Left lung (tissue), 10 donors: Measurements from ENCODE around the gene MAGEB17. TPM values are rescaled to one million over a fixed set of nuclear protein-coding genes. Genes with fewer than 3 reads are reported as not detected.
A peak's percentile ranks its signal among the peaks of the same experiment; 100 is the strongest.

Experiments
- ATAC-seq: fragments of 200-7000 bp; cut with Tn5 transposase; one replicate; pipeline ENCODE4 v1.9.1; 2020; ENCODE audit warnings: moderate library complexity
- DNase-seq, 4 donors: peaks; one replicate each; pipeline ENCODE4 v3.0.0-alpha.2; 2013 to 2020
- H3K27ac ChIP-seq, 2 donors: fragments of 200-600 bp; sonication (generic) in 1 of 2; one replicate each; pipeline versions ENCODE4 v1.5.0 to v1.8.0; 2020 to 2021
- H3K27me3 ChIP-seq, 2 donors: fragments of 200-600 bp; sonication (generic) in 1 of 2; one replicate each; pipeline versions ENCODE4 v1.5.0 to v1.8.0; 2020 to 2021
- H3K36me3 ChIP-seq, 2 donors: fragments of 200-600 bp; sonication (generic) in 1 of 2; one replicate each; pipeline versions ENCODE4 v1.5.0 to v1.8.0; 2020 to 2021
- H3K4me1 ChIP-seq, 2 donors: fragments of 200-600 bp; one replicate each; pipeline ENCODE4 v1.8.0; 2021
- H3K4me3 ChIP-seq, 2 donors: fragments of 200-600 bp; sonication (generic) in 1 of 2; one replicate each; pipeline versions ENCODE4 v1.5.0 to v1.8.0; 2020 to 2021; ENCODE audit warnings: mild to moderate bottlenecking in 1 of 2
- H3K9me3 ChIP-seq, 2 donors: fragments of 200-600 bp; sonication (generic) in 1 of 2; one replicate each; pipeline versions ENCODE4 v1.5.0 to v1.8.0; 2020 to 2021
- CTCF ChIP-seq, 2 donors: fragments of 200-600 bp; sonication (generic) in 1 of 2; IDR thresholded peaks; one replicate each; pipeline versions ENCODE4 v1.5.0 to v1.8.0; 2021; ENCODE audit warnings: antibody characterized with exemption in 2 of 2
- intact Hi-C, 2 donors: fragments of 100-400 bp; cut with DNase I; formaldehyde crosslinking; loops; one replicate each; pipeline versions ENCODE4 v1.11.2 to v1.14.2; 2022
- polyA plus RNA-seq, 6 donors: library from polyadenylated mRNA; unstranded; fragments of 120-200 nt; gene quantifications; one replicate each; pipeline ENCODE4 v1.2.1, GENCODE V29; 2013; ENCODE audit not compliant: insufficient read length in 6 of 6
- total RNA-seq, 2 donors: library from RNA; stranded (reverse); fragmentation: NEBNext Ultra II Directional; extraction: Animal tissue kit (Norgen Biotek cat#: 25700); gene quantifications; one replicate each; pipeline ENCODE4 v1.2.1, GENCODE V29; 2021
- donor health status: DM: no; HTN: yes; CAD: no.
- donor health status: DM: no; HTN: no; CAD: no.

The MAGEB17 gene
- total and polyA plus RNA-seq, 8 donors = 0.11 TPM; not detected in 7

- TF ChIP-seq CTCF (IDR thresholded peaks at IDR 0.05) = no peak
- Histone ChIP-seq H3K27ac (no peak overlapping the region), H3K9me3 (no peaks in the 10 kb centered on the region), H3K4me3 (no peak overlapping the region), H3K36me3 (no peaks in the 10 kb centered on the region), H3K27me3 (no peaks in the 10 kb centered on the region), H3K4me1 (no peaks in the 10 kb centered on the region)
- no peak for DNase-seq
- ATAC-seq = no peak
- intact Hi-C loops = no loop called here
Observed at GRCh38 chrX:16212024-16212423, 44.7 kb downstream of the MAGEB17 start.

GRCh38 chrX:16212436-16212835 is 45.2 kb downstream of the MAGEB17 start:
- no peaks in the 10 kb centered on the region for H3K4me1 ChIP-seq
- ATAC-seq (peak; percentile 38), DNase-seq (no peak)
- no peak for TF ChIP-seq CTCF (IDR thresholded peaks at IDR 0.05)
- H3K4me3 ChIP-seq = no peak overlapping the region
- intact Hi-C loops = no loop called here
- no peaks in the 10 kb centered on the region for H3K9me3 ChIP-seq
- no peak overlapping the region for H3K27ac ChIP-seq
- H3K36me3 ChIP-seq = no peaks in the 10 kb centered on the region
- H3K27me3 ChIP-seq = no peaks in the 10 kb centered on the region

GRCh38 chrX:16213961-16214360 is 46.7 kb downstream of the MAGEB17 start:
- ATAC-seq (no peak), DNase-seq (no peak)
- Histone ChIP-seq H3K36me3 (no peaks in the 10 kb centered on the region), H3K9me3 (no peaks in the 10 kb centered on the region), H3K4me1 (no peaks in the 10 kb centered on the region), H3K27ac (no peak overlapping the region), H3K4me3 (no peak overlapping the region), H3K27me3 (no peaks in the 10 kb centered on the region)
- intact Hi-C loops = no loop called here
- no peak for TF ChIP-seq CTCF (IDR thresholded peaks at IDR 0.05)

GRCh38 chrX:16215660-16216059 is 48.4 kb downstream of the MAGEB17 start:
- Histone ChIP-seq H3K27ac (no peak overlapping the region), H3K9me3 (no peaks in the 10 kb centered on the region), H3K36me3 (no peaks in the 10 kb centered on the region), H3K4me1 (no peaks in the 10 kb centered on the region), H3K27me3 (no peaks in the 10 kb centered on the region), H3K4me3 (no peak overlapping the region)
- no peak for TF ChIP-seq CTCF (IDR thresholded peaks at IDR 0.05)
- no peak for DNase-seq
- no peak for ATAC-seq
- intact Hi-C loops = no loop called here

Other genes starting within 250 kb of the MAGEB17 start
- under 1 TPM; 0.24 to 0.29 TPM for gene GRPR, start 43.9 kb upstream of the MAGEB17 start, total RNA-seq
- under 1 TPM; 0.13 to 0.43 (median 0.26) TPM for gene GRPR, start 43.9 kb upstream of the MAGEB17 start, polyA plus RNA-seq